GM11168 (cell line): Measurements from ENCODE around the gene SPEM1.

Experiments
- in situ Hi-C: fragments of 300-500 bp; cut with MboI; formaldehyde crosslinking; loops from one replicate; pipeline ENCODE4 v1.12.0; 2022; ENCODE audit warnings: low sequenced_read_pairs; ENCODE audit not compliant: unreplicated experiment

SPEM1 gene

GRCh38 chr17:7396147-7396546 lies 24.0 kb upstream of the SPEM1 start:
- in situ Hi-C loops, result no loop called here

- in situ Hi-C loops, result no loop called here
These were observed 21.5 kb upstream of the SPEM1 start for GRCh38 chr17:7398612-7399011.

GRCh38 chr17:7403043-7403726 lies 16.9 kb upstream of the SPEM1 start:
- in situ Hi-C loops, result no loop called here

GRCh38 chr17:7403727-7403976 lies 16.5 kb upstream of the SPEM1 start:
- in situ Hi-C loops, result no loop called here

GRCh38 chr17:7403977-7404736 lies 16.0 kb upstream of the SPEM1 start, which contains the start of gene TMEM256:
TSS of gene TMEM256 (minus strand) at chr17:7404097. CDS start at chr17:7404084, 13 bp downstream.
- in situ Hi-C loops, result no loop called here

GRCh38 chr17:7404737-7405349 lies 15.3 kb upstream of the SPEM1 start:
- in situ Hi-C loops, result no loop called here

- in situ Hi-C loops, result no loop called here
These were observed 14.5 kb upstream of the SPEM1 start for GRCh38 chr17:7405350-7406234.

GRCh38 chr17:7406235-7406825 lies 13.8 kb upstream of the SPEM1 start:
- in situ Hi-C loops, result no loop called here

- in situ Hi-C loops, result no loop called here
These were observed 13.0 kb upstream of the SPEM1 start for GRCh38 chr17:7407082-7407481.

GRCh38 chr17:7407485-7408251 lies 12.5 kb upstream of the SPEM1 start, which contains the start of gene NLGN2:
TSS of gene NLGN2 (plus strand) at chr17:7407845. CDS start at chr17:7408256, 411 bp downstream.
- in situ Hi-C loops, result no loop called here

- in situ Hi-C loops, result no loop called here
These were observed 11.8 kb upstream of the SPEM1 start for GRCh38 chr17:7408252-7408727.

GRCh38 chr17:7408863-7409262 lies 11.3 kb upstream of the SPEM1 start:
- in situ Hi-C loops, result no loop called here

GRCh38 chr17:7409716-7410115 lies 10.4 kb upstream of the SPEM1 start:
- in situ Hi-C loops, result no loop called here

- in situ Hi-C loops, result no loop called here
These were observed 9.3 kb upstream of the SPEM1 start for GRCh38 chr17:7410634-7411426.

- in situ Hi-C loops, result no loop called here
These were observed 8.7 kb upstream of the SPEM1 start for GRCh38 chr17:7411427-7411750.

GRCh38 chr17:7413346-7413985 lies 6.7 kb upstream of the SPEM1 start:
- in situ Hi-C loops, result no loop called here

GRCh38 chr17:7414837-7415236 lies 5.3 kb upstream of the SPEM1 start:
- in situ Hi-C loops, result no loop called here

GRCh38 chr17:7415784-7416183 lies 4.3 kb upstream of the SPEM1 start:
- in situ Hi-C loops, result no loop called here
